Prostate gland (tissue), 2 donors: ENCODE measurements around the gene TMC1.

ENCODE experiments used
- CTCF ChIP-seq, 4 experiments: fragments of 200-600 bp in 2 of 4; fragments of 450-650 bp in 2 of 4; sonication (generic) in 2 of 4; IDR thresholded peaks; 1 replicate in 3 of 4; 2 replicates in 1 of 4; pipeline ENCODE4 v1.5.1; 2016 to 2019; ENCODE audit warnings: antibody characterized with exemption in 4 of 4, mild to moderate bottlenecking in 2 of 4, moderate library complexity in 2 of 4
- POLR2AphosphoS5 ChIP-seq: sonication (generic); formaldehyde crosslinking; IDR thresholded peaks from one replicate; pipeline ENCODE4 v1.6.1; 2017; ENCODE audit warnings: antibody characterized with exemption

- TF ChIP-seq POLR2AphosphoS5: no peak
- no peak for TF ChIP-seq CTCF (IDR thresholded peaks at IDR 0.05)
Observed at GRCh38 chr9:72656021-72656420, 134.6 kb downstream of the TMC1 start.
